ENCODE data around the gene MED17.

The MED17 gene

DNA sequence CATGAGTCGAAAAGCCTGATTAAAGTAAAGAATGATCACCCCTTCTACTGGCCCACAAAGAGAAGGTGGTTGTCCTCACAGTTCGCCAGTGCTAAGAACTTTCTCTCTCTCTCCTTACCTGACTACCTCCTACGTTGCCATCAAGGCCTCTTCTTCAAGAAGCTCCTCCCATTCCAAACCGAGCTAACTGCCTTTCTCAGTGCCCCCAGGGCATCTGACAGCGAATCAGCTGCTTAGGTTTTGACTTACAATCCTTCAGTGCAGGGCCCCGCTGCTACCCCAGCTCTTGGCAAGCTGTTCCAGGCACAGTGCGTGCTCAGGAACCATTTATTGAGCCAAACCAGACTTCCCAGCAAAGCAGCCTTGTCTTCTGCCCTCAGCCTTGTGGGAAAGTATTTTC is 60.5 kb downstream of the MED17 start:
- Histone ChIP-seq H3K4me3 (ENCODE audit: low read depth in 1 of 5, low read length in 5 of 5) (no peak overlapping the region), H3K9me3 (ENCODE audit: control insufficient read depth in 5 of 5, low read length in 5 of 5) (no peaks in the 10 kb centered on the region), H3K27me3 (ENCODE audit: control insufficient read depth in 5 of 5, insufficient read depth in 4 of 5, low read length in 5 of 5) (no peaks in the 10 kb centered on the region), H3K9ac (ENCODE audit: low read length in 5 of 5) (no peak overlapping the region), H3K27ac (ENCODE audit: low read depth, low read length) (no peak overlapping the region), H3K4me1 (ENCODE audit: control insufficient read depth in 5 of 5, insufficient read depth in 5 of 5, low read length in 5 of 5) (peaks cover 0 to 7% (median 2%) of the 10 kb centered on the region in 5 donors), H3K36me3 (ENCODE audit: control insufficient read depth in 5 of 5, insufficient read depth in 5 of 5, low read length in 5 of 5) (no peaks in the 10 kb centered on the region)

GRCh38 chr11:93845181-93846092 is 61.4 kb downstream of the MED17 start:
- H3K27me3 ChIP-seq (ENCODE audit: control insufficient read depth in 5 of 5, insufficient read depth in 4 of 5, low read length in 5 of 5) = no peaks in the 10 kb centered on the region
- H3K4me3 ChIP-seq (ENCODE audit: low read depth in 1 of 5, low read length in 5 of 5) = no peak overlapping the region
- H3K9ac ChIP-seq (ENCODE audit: low read length in 5 of 5) = no peak overlapping the region
- no peaks in the 10 kb centered on the region for H3K9me3 ChIP-seq (ENCODE audit: control insufficient read depth in 5 of 5, low read length in 5 of 5)
- peaks cover 0 to 11% (median 7%) of the 10 kb centered on the region in 5 donors for H3K4me1 ChIP-seq (ENCODE audit: control insufficient read depth in 5 of 5, insufficient read depth in 5 of 5, low read length in 5 of 5)
- no peak overlapping the region for H3K27ac ChIP-seq (ENCODE audit: low read depth, low read length)
- H3K36me3 ChIP-seq (ENCODE audit: control insufficient read depth in 5 of 5, insufficient read depth in 5 of 5, low read length in 5 of 5) = no peaks in the 10 kb centered on the region

DNA sequence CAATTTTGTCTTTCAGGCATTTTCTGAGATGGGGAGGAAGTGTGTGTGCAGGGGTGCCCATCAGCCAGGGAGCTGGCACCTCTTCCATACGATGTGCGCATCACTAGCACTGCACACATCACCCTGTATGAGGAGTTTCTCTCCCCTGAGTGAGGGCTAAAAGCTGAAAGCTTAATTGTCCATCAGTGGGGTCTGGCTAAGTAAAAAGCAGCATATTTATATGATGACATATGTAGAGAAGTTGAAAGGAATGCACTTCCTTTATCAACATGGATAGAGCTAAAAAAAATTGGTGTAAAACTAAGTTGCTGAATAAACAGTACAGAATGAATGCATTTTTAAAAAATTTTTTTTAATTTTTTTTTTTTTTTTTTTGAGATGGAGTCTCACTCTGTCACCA is 62.3 kb downstream of the MED17 start:
- H3K4me3 ChIP-seq (ENCODE audit: low read depth in 1 of 5, low read length in 5 of 5) = no peak overlapping the region
- no peaks in the 10 kb centered on the region for H3K36me3 ChIP-seq (ENCODE audit: control insufficient read depth in 5 of 5, insufficient read depth in 5 of 5, low read length in 5 of 5)
- H3K9me3 ChIP-seq (ENCODE audit: control insufficient read depth in 5 of 5, low read length in 5 of 5) = no peaks in the 10 kb centered on the region
- no peak overlapping the region for H3K9ac ChIP-seq (ENCODE audit: low read length in 5 of 5)
- H3K27ac ChIP-seq (ENCODE audit: low read depth, low read length) = no peak overlapping the region
- H3K27me3 ChIP-seq (ENCODE audit: control insufficient read depth in 5 of 5, insufficient read depth in 4 of 5, low read length in 5 of 5) = peaks cover 0 to 4% (median 0%) of the 10 kb centered on the region in 5 donors
- H3K4me1 ChIP-seq (ENCODE audit: control insufficient read depth in 5 of 5, insufficient read depth in 5 of 5, low read length in 5 of 5) = peaks cover 0 to 11% (median 6%) of the 10 kb centered on the region in 5 donors

DNA sequence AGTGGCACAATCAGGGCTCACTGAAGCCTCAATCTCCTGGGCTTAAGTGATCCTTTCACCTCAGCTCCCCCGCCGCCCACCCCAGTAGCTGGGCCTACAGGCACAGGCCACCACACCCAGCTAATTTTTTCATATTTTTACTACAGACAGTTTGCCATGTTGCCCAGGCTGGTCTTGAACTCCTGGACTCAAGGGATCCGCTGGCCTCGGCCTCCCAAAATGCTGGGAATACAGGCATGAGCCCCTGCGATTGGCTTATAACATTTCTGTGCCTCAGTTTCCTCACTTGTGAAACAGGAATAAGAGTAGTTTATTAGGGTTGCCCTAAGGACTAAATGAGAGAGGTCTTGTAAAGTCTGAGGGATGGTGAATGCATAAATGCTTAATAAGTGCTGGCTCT is 65.1 kb downstream of the MED17 start:
- Histone ChIP-seq H3K4me1 (ENCODE audit: control insufficient read depth in 5 of 5, insufficient read depth in 5 of 5, low read length in 5 of 5) (peaks cover 0 to 11% (median 6%) of the 10 kb centered on the region in 5 donors), H3K9me3 (ENCODE audit: control insufficient read depth in 5 of 5, low read length in 5 of 5) (no peaks in the 10 kb centered on the region), H3K27ac (ENCODE audit: low read depth, low read length) (no peak overlapping the region), H3K9ac (ENCODE audit: low read length in 5 of 5) (no peak overlapping the region), H3K36me3 (ENCODE audit: control insufficient read depth in 5 of 5, insufficient read depth in 5 of 5, low read length in 5 of 5) (no peaks in the 10 kb centered on the region), H3K27me3 (ENCODE audit: control insufficient read depth in 5 of 5, insufficient read depth in 4 of 5, low read length in 5 of 5) (peaks cover 0 to 4% (median 0%) of the 10 kb centered on the region in 5 donors), H3K4me3 (ENCODE audit: low read depth in 1 of 5, low read length in 5 of 5) (peak overlapping the region in 4 of 5 donors; percentile 55 to 62 (median 58))

GRCh38 chr11:93849751-93850593 is 65.9 kb downstream of the MED17 start:
- Histone ChIP-seq H3K27ac (ENCODE audit: low read depth, low read length) (no peak overlapping the region), H3K9me3 (ENCODE audit: control insufficient read depth in 5 of 5, low read length in 5 of 5) (no peaks in the 10 kb centered on the region), H3K4me1 (ENCODE audit: control insufficient read depth in 5 of 5, insufficient read depth in 5 of 5, low read length in 5 of 5) (peaks cover 0 to 11% (median 6%) of the 10 kb centered on the region in 5 donors), H3K4me3 (ENCODE audit: low read depth in 1 of 5, low read length in 5 of 5) (peak overlapping the region; percentile 25 to 62 (median 58)), H3K9ac (ENCODE audit: low read length in 5 of 5) (peak overlapping the region in 4 of 5 donors; percentile 35 to 61 (median 58)), H3K27me3 (ENCODE audit: control insufficient read depth in 5 of 5, insufficient read depth in 4 of 5, low read length in 5 of 5) (peaks cover 0 to 4% (median 0%) of the 10 kb centered on the region in 5 donors), H3K36me3 (ENCODE audit: control insufficient read depth in 5 of 5, insufficient read depth in 5 of 5, low read length in 5 of 5) (no peaks in the 10 kb centered on the region)

DNA sequence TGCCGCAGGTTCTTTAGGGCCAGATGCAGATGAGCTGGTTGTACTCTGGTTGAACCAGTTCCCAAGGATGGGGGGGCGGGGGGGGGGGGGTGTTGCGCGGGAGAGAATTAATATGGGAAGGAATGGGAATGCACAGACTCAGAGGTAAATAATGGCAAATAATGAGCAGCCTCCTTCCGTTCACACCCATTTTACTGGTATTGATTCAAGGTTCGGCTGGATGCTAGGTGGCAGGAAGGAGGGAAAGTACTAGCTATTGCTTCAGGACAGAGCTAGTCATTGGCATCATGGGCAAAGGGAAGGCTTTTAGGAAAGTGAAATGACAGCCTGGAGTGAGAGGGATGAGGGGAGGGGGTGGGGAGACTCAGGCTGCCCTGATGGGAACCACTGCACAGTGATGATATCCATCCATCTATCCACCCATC is 66.5 kb downstream of the MED17 start, which contains the start of gene VSTM5:
TSS of gene VSTM5 (minus strand) at position 25 of the 425 bp plus-strand sequence. CDS start 116 bp downstream, outside the sequence.
- peaks cover 0 to 4% (median 0%) of the 10 kb centered on the region in 5 donors for H3K27me3 ChIP-seq (ENCODE audit: control insufficient read depth in 5 of 5, insufficient read depth in 4 of 5, low read length in 5 of 5)
- H3K9ac ChIP-seq (ENCODE audit: low read length in 5 of 5) = peak within 1 kb of the TSS in 4 of 5 donors; percentile 35 to 61 (median 58)
- peak within 1 kb of the TSS; percentile 25 to 62 (median 58) for H3K4me3 ChIP-seq (ENCODE audit: low read depth in 1 of 5, low read length in 5 of 5)
- no peaks in the 10 kb centered on the region for H3K9me3 ChIP-seq (ENCODE audit: control insufficient read depth in 5 of 5, low read length in 5 of 5)
- no peak within 1 kb of the TSS for H3K27ac ChIP-seq (ENCODE audit: low read depth, low read length)
- peaks cover 0 to 11% (median 6%) of the 10 kb centered on the region in 5 donors for H3K4me1 ChIP-seq (ENCODE audit: control insufficient read depth in 5 of 5, insufficient read depth in 5 of 5, low read length in 5 of 5)
- H3K36me3 ChIP-seq (ENCODE audit: control insufficient read depth in 5 of 5, insufficient read depth in 5 of 5, low read length in 5 of 5) = no peaks in the 10 kb centered on the region

DNA sequence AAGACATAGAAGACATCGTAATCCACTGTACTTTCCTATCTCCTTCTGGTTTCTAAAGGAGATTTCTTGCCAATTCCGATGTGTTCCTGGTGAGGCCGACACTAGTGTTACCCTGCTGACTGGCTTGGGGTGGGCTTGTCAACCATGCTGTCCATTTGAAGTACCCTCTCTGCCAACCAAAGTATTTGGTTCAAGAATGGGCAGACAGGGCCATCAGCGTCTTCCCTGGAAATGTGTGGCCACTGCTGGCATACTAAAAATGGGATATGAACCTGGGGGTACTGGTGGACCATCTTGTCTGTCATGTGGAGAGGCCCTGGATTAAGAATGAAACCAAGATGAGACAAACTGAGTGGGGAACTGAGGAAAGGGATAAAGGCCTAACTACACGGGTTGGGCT is 68.2 kb downstream of the MED17 start:
- H3K9ac ChIP-seq (ENCODE audit: low read length in 5 of 5) = no peak overlapping the region

DNA sequence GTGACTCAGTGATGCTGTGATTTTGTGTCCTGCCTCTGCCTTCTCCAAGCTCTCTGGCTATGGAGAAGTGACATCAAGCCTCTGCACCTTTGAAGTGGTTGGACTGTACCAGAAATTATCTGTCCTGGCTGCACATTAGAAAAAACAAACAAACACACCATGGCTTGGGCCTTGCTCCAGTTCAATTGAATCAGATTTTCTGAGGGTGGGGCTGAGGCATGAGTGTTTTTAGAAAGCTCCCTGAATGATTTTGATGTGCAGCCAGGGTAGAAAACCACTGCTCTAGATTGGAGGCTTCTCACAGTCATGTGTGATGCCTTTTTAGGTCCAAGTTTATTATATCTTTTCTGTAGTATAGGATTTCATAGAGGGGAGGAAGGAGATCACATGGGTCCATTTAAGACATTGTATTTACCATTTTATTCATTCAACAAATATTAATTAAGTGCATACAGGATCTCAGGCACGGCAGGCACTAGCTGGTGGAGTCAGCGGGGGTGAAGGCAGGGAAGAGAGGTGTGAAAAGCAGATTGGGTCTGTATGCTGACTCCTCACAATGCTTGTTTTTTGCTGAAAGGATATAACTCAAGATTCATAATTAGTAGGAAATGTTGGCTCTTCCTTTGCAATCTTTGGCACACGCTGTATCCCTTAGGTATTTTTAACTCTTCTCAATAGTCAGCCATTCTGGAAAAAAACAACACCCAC is 73.5 kb downstream of the MED17 start:
- no peak overlapping the region for H3K27ac ChIP-seq (ENCODE audit: low read depth, low read length)
- no peaks in the 10 kb centered on the region for H3K27me3 ChIP-seq (ENCODE audit: control insufficient read depth in 5 of 5, insufficient read depth in 4 of 5, low read length in 5 of 5)
- no peaks in the 10 kb centered on the region for H3K9me3 ChIP-seq (ENCODE audit: control insufficient read depth in 5 of 5, low read length in 5 of 5)
- peaks cover 0 to 16% (median 0%) of the 10 kb centered on the region in 5 donors for H3K4me1 ChIP-seq (ENCODE audit: control insufficient read depth in 5 of 5, insufficient read depth in 5 of 5, low read length in 5 of 5)
- no peak overlapping the region for H3K4me3 ChIP-seq (ENCODE audit: low read depth in 1 of 5, low read length in 5 of 5)
- H3K36me3 ChIP-seq (ENCODE audit: control insufficient read depth in 5 of 5, insufficient read depth in 5 of 5, low read length in 5 of 5) = no peaks in the 10 kb centered on the region
- no peak overlapping the region for H3K9ac ChIP-seq (ENCODE audit: low read length in 5 of 5)

More for the DNA sequence above, 68.2 kb downstream of the MED17 start:
- Histone ChIP-seq H3K4me3 (ENCODE audit: low read depth in 1 of 5, low read length in 5 of 5) (no peak overlapping the region), H3K9me3 (ENCODE audit: control insufficient read depth in 5 of 5, low read length in 5 of 5) (no peaks in the 10 kb centered on the region), H3K4me1 (ENCODE audit: control insufficient read depth in 5 of 5, insufficient read depth in 5 of 5, low read length in 5 of 5) (peaks cover 0 to 11% (median 10%) of the 10 kb centered on the region in 5 donors), H3K36me3 (ENCODE audit: control insufficient read depth in 5 of 5, insufficient read depth in 5 of 5, low read length in 5 of 5) (no peaks in the 10 kb centered on the region), H3K27ac (ENCODE audit: low read depth, low read length) (no peak overlapping the region), H3K27me3 (ENCODE audit: control insufficient read depth in 5 of 5, insufficient read depth in 4 of 5, low read length in 5 of 5) (peaks cover 0 to 4% (median 0%) of the 10 kb centered on the region in 5 donors)

DNA sequence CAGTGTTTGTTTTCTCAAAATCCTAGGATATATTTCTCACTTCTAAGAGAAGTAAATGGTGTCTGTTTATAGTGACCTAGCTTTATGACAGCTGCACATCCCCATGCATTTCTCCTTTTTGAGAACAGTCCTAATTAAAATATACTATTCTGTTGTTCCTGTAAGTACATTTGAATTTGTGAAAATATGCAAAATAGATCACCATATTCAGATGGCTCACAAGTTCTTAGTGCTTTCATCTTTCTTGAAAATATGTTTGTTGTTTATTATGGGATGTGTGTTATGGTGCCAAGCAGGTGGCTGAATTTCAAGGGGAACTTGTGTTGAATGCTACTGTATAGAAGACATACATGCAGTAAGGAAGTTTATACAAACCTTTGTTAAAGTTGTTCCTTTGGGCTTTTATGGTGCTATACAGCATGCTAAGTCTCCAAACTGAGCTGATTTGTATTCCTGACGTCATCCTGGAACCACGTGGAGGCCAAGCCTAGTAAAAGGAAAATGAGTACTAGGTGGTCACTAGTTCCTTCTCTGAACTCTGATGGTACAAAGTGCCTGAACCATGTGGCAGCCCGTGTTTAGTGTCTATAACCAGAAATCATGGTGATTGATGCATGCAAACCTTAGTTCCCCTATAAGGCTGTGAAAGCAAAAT is 74.2 kb downstream of the MED17 start:
- Histone ChIP-seq H3K27ac (ENCODE audit: low read depth, low read length) (no peak overlapping the region), H3K9me3 (ENCODE audit: control insufficient read depth in 5 of 5, low read length in 5 of 5) (no peaks in the 10 kb centered on the region), H3K27me3 (ENCODE audit: control insufficient read depth in 5 of 5, insufficient read depth in 4 of 5, low read length in 5 of 5) (no peaks in the 10 kb centered on the region), H3K9ac (ENCODE audit: low read length in 5 of 5) (no peak overlapping the region), H3K4me3 (ENCODE audit: low read depth in 1 of 5, low read length in 5 of 5) (no peak overlapping the region), H3K4me1 (ENCODE audit: control insufficient read depth in 5 of 5, insufficient read depth in 5 of 5, low read length in 5 of 5) (peaks cover 0 to 16% (median 0%) of the 10 kb centered on the region in 5 donors), H3K36me3 (ENCODE audit: control insufficient read depth in 5 of 5, insufficient read depth in 5 of 5, low read length in 5 of 5) (no peaks in the 10 kb centered on the region)

All from subcutaneous abdominal adipose tissue (tissue), 5 donors.